ENCODE measurements around the gene PRKCA. TPM values are rescaled to one million over a fixed set of nuclear protein-coding genes. Genes with fewer than 3 reads are reported as not detected.

Gene PRKCA
- total and polyA plus RNA-seq, 9 of the 15 experiments (the other 6 are each of a cell fraction or from before 2014, with no cell fraction given): 3.2 to 33.0 (median 17.8) TPM

GRCh38 chr17:66632731-66633130, 330.3 kb downstream of the PRKCA start:
- Histone ChIP-seq H3K9me3 (replicated peaks; ENCODE audit: control insufficient read depth, insufficient read depth, low read depth, low read length) (no peaks in the 10 kb centered on the region), H3K36me3 (ENCODE audit: control insufficient read depth, insufficient read depth, low read length) (no peaks in the 10 kb centered on the region), H3K27ac (ENCODE audit: extremely low read depth, low read depth, low read length) (no peak overlapping the region), H3K27me3 (ENCODE audit: control insufficient read depth in 2 of 2, insufficient read depth in 2 of 2, low read length in 2 of 2) (no peaks in the 10 kb centered on the region), H3K4me2 (ENCODE audit: insufficient read depth, low read length) (no peak overlapping the region), H2AFZ (ENCODE audit: low read depth, low read length) (no peak overlapping the region), H3K9ac (ENCODE audit: insufficient read depth in 1 of 2, low read depth in 2 of 2, low read length in 2 of 2) (no peak overlapping the region), H3K4me1 (replicated peaks in 1 of 2; ENCODE audit: control insufficient read depth in 2 of 2, insufficient read depth in 2 of 2, low read length in 2 of 2) (no peaks in the 10 kb centered on the region), H4K20me1 (replicated peaks; ENCODE audit: control insufficient read depth, insufficient read depth, low read length) (0 out of 2 replicates have a peak, but pooled peaks cover 4% of the 10 kb centered on the region), H3K4me3 (no peak overlapping the region), H3K9me1 (ENCODE audit: control insufficient read depth, insufficient read depth, low read length) (no peaks in the 10 kb centered on the region), H3K79me2 (ENCODE audit: control insufficient read depth, insufficient read depth, low read length) (no peaks in the 10 kb centered on the region)
- BruUV-seq (replicated peaks): no TSS peak
- ChIA-PET CTCF (ENCODE audit: low intra/inter-chr PET ratio) (no interaction called here), POLR2A (no interaction called here)
- no peak for ATAC-seq
- FAIRE-seq: no peak
- WGBS (ENCODE audit: insufficient coverage, low coverage, missing lambda C conversion rate): 46% methylated on average over 3 of the region's 3 CpGs
- in situ Hi-C loops (cut with MboI): no loop called here
- intact Hi-C loops (cut with micrococcal nuclease): no loop called here
- no peak for TF ChIP-seq ZBTB12 (CRISPR knock-in tag; IDR thresholded peaks at IDR 0.05)
- TF ChIP-seq DDX20 (tag; IDR thresholded peaks at IDR 0.05; ENCODE audit: low read depth): no peak
- TF ChIP-seq CHD1 (IDR thresholded peaks at IDR 0.05; ENCODE audit: low read length): no peak
- TF ChIP-seq, protein P1, sequence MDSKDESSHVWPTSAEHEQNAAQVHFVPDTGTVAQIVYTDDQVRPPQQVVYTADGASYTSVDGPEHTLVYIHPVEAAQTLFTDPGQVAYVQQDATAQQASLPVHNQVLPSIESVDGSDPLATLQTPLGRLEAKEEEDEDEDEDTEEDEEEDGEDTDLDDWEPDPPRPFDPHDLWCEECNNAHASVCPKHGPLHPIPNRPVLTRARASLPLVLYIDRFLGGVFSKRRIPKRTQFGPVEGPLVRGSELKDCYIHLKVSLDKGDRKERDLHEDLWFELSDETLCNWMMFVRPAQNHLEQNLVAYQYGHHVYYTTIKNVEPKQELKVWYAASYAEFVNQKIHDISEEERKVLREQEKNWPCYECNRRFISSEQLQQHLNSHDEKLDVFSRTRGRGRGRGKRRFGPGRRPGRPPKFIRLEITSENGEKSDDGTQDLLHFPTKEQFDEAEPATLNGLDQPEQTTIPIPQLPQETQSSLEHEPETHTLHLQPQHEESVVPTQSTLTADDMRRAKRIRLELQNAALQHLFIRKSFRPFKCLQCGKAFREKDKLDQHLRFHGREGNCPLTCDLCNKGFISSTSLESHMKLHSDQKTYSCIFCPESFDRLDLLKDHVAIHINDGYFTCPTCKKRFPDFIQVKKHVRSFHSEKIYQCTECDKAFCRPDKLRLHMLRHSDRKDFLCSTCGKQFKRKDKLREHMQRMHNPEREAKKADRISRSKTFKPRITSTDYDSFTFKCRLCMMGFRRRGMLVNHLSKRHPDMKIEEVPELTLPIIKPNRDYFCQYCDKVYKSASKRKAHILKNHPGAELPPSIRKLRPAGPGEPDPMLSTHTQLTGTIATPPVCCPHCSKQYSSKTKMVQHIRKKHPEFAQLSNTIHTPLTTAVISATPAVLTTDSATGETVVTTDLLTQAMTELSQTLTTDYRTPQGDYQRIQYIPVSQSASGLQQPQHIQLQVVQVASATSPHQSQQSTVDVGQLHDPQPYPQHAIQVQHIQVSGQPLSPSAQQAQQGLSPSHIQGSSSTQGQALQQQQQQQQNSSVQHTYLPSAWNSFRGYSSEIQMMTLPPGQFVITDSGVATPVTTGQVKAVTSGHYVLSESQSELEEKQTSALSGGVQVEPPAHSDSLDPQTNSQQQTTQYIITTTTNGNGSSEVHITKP (IDR thresholded peaks at IDR 0.05; ENCODE audit: partially characterized antibody): no peak
- TF ChIP-seq SMARCC2 (IDR thresholded peaks at IDR 0.05; ENCODE audit: low read depth): no peak
- TF ChIP-seq SREBF1 (IDR thresholded peaks at IDR 0.05; ENCODE audit: borderline replicate concordance, low read depth, low read length): no peak
- TF ChIP-seq ARID2 (IDR thresholded peaks at IDR 0.05): no peak
- TF ChIP-seq PHB (CRISPR knock-in tag; IDR thresholded peaks at IDR 0.05): no peak
- DNase-seq (ENCODE audit: extremely low read depth in 1 of 4, low spot score in 3 of 4): no peak

Data from K562 (cell line).